NCI-H1694 (cell line): ENCODE results near the gene NDUFS1.
"Not testable (repeated sequence)": the region's sequence is repeated elsewhere in the genome, so short reads cannot be mapped to it uniquely, and the experiment has no call there.

Source experiments
- DNase-seq: peaks from one replicate; lab custom pipeline; 2025; lab: John Stamatoyannopoulos, UW

Gene NDUFS1

GRCh38 chr2:206159346-206160124 lies at the start of gene NDUFS1, which contains the start of gene EEF1B2:
Gene NDUFS1 (minus strand): TSS chr2:206159444. CDS start chr2:206153678, 5,766 bp downstream.
Gene EEF1B2 (plus strand): TSS chr2:206159895. CDS start chr2:206159980, 85 bp downstream.
- DNase-seq, result peak; percentile 97

GRCh38 chr2:206208900-206209299 lies 49.7 kb upstream of the NDUFS1 start:
- no peak for DNase-seq

- DNase-seq, result not testable (repeated sequence)
These were observed 48.1 kb upstream of the NDUFS1 start for GRCh38 chr2:206207316-206207715.

- DNase-seq, result no peak
These were observed 45.5 kb upstream of the NDUFS1 start for GRCh38 chr2:206204710-206205109.

- no peak for DNase-seq
These were observed 44.1 kb upstream of the NDUFS1 start for GRCh38 chr2:206203331-206203730.

GRCh38 chr2:206202446-206202845 lies 43.2 kb upstream of the NDUFS1 start:
- DNase-seq, result no peak

GRCh38 chr2:206201075-206201848 lies 42.0 kb upstream of the NDUFS1 start:
- no peak for DNase-seq

- no peak for DNase-seq
These were observed 39.4 kb upstream of the NDUFS1 start for GRCh38 chr2:206198677-206199076.

- no peak for DNase-seq
These were observed 34.6 kb upstream of the NDUFS1 start for GRCh38 chr2:206193671-206194357.

GRCh38 chr2:206192157-206192556 lies 32.9 kb upstream of the NDUFS1 start:
- DNase-seq, result no peak

GRCh38 chr2:206190689-206191088 lies 31.4 kb upstream of the NDUFS1 start:
- DNase-seq, result no peak

- no peak for DNase-seq
These were observed 30.9 kb upstream of the NDUFS1 start for GRCh38 chr2:206190111-206190510.

- no peak for DNase-seq
These were observed 30.4 kb upstream of the NDUFS1 start for GRCh38 chr2:206189691-206190090.

GRCh38 chr2:206181526-206181925 lies 22.3 kb upstream of the NDUFS1 start:
- not testable (repeated sequence) for DNase-seq

GRCh38 chr2:206176901-206177300 lies 17.7 kb upstream of the NDUFS1 start:
- DNase-seq, result no peak

GRCh38 chr2:206176121-206176520 lies 16.9 kb upstream of the NDUFS1 start:
- no peak for DNase-seq

- no peak for DNase-seq
These were observed 13.9 kb upstream of the NDUFS1 start for GRCh38 chr2:206173147-206173546.

GRCh38 chr2:206171624-206172397 lies 12.6 kb upstream of the NDUFS1 start:
- DNase-seq, result not testable (repeated sequence)

GRCh38 chr2:206168230-206168629 lies 9.0 kb upstream of the NDUFS1 start:
- not testable (repeated sequence) for DNase-seq

GRCh38 chr2:206164261-206164862 lies 5.1 kb upstream of the NDUFS1 start:
- DNase-seq, result peak; percentile 38

GRCh38 chr2:206163251-206163880 lies 4.1 kb upstream of the NDUFS1 start:
- DNase-seq, result no peak
